Stimulated activated naive CD4-positive, alpha-beta T cell (primary cell): ENCODE results near the gene HES5.

ENCODE experiments used
- DNase-seq, 6 experiments: peaks; one replicate each; lab custom pipeline; 2025; lab: John Stamatoyannopoulos, UW

HES5 gene

DNA sequence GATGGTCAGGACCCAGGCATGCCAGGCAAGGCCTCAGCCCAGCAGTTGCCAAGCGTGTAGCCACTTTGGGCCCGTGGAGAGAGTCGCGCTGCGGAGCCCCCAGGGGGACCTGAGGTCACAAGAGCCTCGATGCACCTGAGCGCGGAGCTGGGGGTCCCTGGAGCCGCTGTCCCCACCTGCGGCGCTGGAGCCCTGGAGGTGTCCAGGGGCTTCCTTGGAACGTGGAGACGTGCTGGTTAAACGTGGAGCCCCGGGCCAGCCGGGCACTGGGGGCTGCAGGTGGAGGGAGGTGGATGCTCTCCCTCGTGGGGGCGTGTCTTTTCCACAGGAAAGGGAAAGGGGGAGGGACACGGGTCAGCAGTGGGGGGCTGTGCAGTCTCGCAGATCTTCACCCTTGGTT is 50.9 kb downstream of the HES5 start:
- DNase-seq: no peak
